ENCODE data around the gene EPS8L1. TPM values are rescaled to one million over a fixed set of nuclear protein-coding genes. Genes with fewer than 3 reads are reported as not detected.
"Not testable (repeated sequence)": the region's sequence is repeated elsewhere in the genome, so short reads cannot be mapped to it uniquely, and the experiment has no call there.

EPS8L1 gene
- total and polyA plus RNA-seq, 2 of the 4 experiments (the other 2 are of a cell fraction) = 0.90 to 2.9 TPM

GRCh38 chr19:55037603-55038002, 38.1 kb upstream of the EPS8L1 start:
- 40% methylated on average over 1 of the region's 6 CpGs; no CpG with 5 or more reads in 1 of the 2 experiments for WGBS, 2 experiments (ENCODE audit: extremely low coverage in 2 of 2, insufficient read length in 1 of 2)

GRCh38 chr19:55040654-55041053, 35.0 kb upstream of the EPS8L1 start:
- H2AK9ac ChIP-seq (replicated peaks; ENCODE audit: low read depth, low read length, poor library complexity); H2BK5ac ChIP-seq (ENCODE audit: low read depth, low read length, poor library complexity, severe bottlenecking); H3K27ac ChIP-seq (ENCODE audit: insufficient read depth, low read length); H3K9me1 ChIP-seq (ENCODE audit: insufficient read depth, low read length); H3K27me3 ChIP-seq (ENCODE audit: control insufficient read depth, insufficient read depth, low read length); BruUV-seq (replicated peaks); H2AFZ ChIP-seq (replicated peaks; ENCODE audit: low read length, poor library complexity); H4K91ac ChIP-seq (ENCODE audit: insufficient read depth, low read depth, low read length); H4K20me1 ChIP-seq (ENCODE audit: insufficient read depth, low read length); H3K18ac ChIP-seq (ENCODE audit: low read depth, low read length); H3K9ac ChIP-seq (ENCODE audit: low read depth, low read length); DNase-seq; H3K79me1 ChIP-seq (ENCODE audit: low read depth in 1 of 2, low read length in 2 of 2); H2AK5ac ChIP-seq (ENCODE audit: low read depth, low read length); H2BK15ac ChIP-seq (ENCODE audit: low read depth, low read length); H3K56ac ChIP-seq (ENCODE audit: extremely low read depth, insufficient read depth, low read length); H3K4me2 ChIP-seq (ENCODE audit: low read depth, low read length); H3K4me1 ChIP-seq (ENCODE audit: control insufficient read depth, insufficient read depth, low read length); H3K14ac ChIP-seq (replicated peaks; ENCODE audit: low read depth, low read length); H2BK120ac ChIP-seq (ENCODE audit: low read depth, low read length); H3K9me3 ChIP-seq (ENCODE audit: control insufficient read depth, insufficient read depth, low read length); H2BK20ac ChIP-seq (ENCODE audit: low read depth, low read length); H4K8ac ChIP-seq (ENCODE audit: low read depth in 2 of 2, low read length in 2 of 2); in situ Hi-C loops (cut with MboI; ENCODE audit: low sequenced_read_pairs); CTCF ChIA-PET; dilution Hi-C loops (cut with HindIII; ENCODE audit: low sequenced_read_pairs, unreplicated experiment); H3K4ac ChIP-seq (ENCODE audit: low read depth, low read length); H3K23ac ChIP-seq (ENCODE audit: low read depth, low read length); H4K5ac ChIP-seq (ENCODE audit: low read depth, low read length); ATAC-seq (ENCODE audit: low read depth); POLR2A ChIA-PET (ENCODE audit: unreplicated experiment); H3K4me3 ChIP-seq (ENCODE audit: insufficient read depth, low read depth, low read length); H3K36me3 ChIP-seq (ENCODE audit: control insufficient read depth, insufficient read depth, low read length); intact Hi-C loops (cut with micrococcal nuclease): not testable (repeated sequence)
- WGBS, 2 experiments (ENCODE audit: extremely low coverage in 2 of 2, insufficient read length in 1 of 2) = no CpG with 5 or more reads among the region's 12 CpGs

More at GRCh38 chr19:55037603-55038002, 38.1 kb upstream of the EPS8L1 start:
- H4K8ac ChIP-seq (ENCODE audit: low read depth in 2 of 2, low read length in 2 of 2); H3K4me1 ChIP-seq (ENCODE audit: control insufficient read depth, insufficient read depth, low read length); H4K5ac ChIP-seq (ENCODE audit: low read depth, low read length); ATAC-seq (ENCODE audit: low read depth); H3K9me3 ChIP-seq (ENCODE audit: control insufficient read depth, insufficient read depth, low read length); H3K23ac ChIP-seq (ENCODE audit: low read depth, low read length); H3K79me1 ChIP-seq (ENCODE audit: low read depth in 1 of 2, low read length in 2 of 2); H3K14ac ChIP-seq (replicated peaks; ENCODE audit: low read depth, low read length); H2BK5ac ChIP-seq (ENCODE audit: low read depth, low read length, poor library complexity, severe bottlenecking); H2AK5ac ChIP-seq (ENCODE audit: low read depth, low read length); H2AFZ ChIP-seq (replicated peaks; ENCODE audit: low read length, poor library complexity); DNase-seq; H3K9me1 ChIP-seq (ENCODE audit: insufficient read depth, low read length); CTCF ChIA-PET; H4K20me1 ChIP-seq (ENCODE audit: insufficient read depth, low read length); H3K4me3 ChIP-seq (ENCODE audit: insufficient read depth, low read depth, low read length); H3K27ac ChIP-seq (ENCODE audit: insufficient read depth, low read length); H3K4ac ChIP-seq (ENCODE audit: low read depth, low read length); H2BK20ac ChIP-seq (ENCODE audit: low read depth, low read length); H3K9ac ChIP-seq (ENCODE audit: low read depth, low read length); BruUV-seq (replicated peaks); H3K18ac ChIP-seq (ENCODE audit: low read depth, low read length); H3K56ac ChIP-seq (ENCODE audit: extremely low read depth, insufficient read depth, low read length); POLR2A ChIA-PET (ENCODE audit: unreplicated experiment); dilution Hi-C loops (cut with HindIII; ENCODE audit: low sequenced_read_pairs, unreplicated experiment); H3K36me3 ChIP-seq (ENCODE audit: control insufficient read depth, insufficient read depth, low read length); intact Hi-C loops (cut with micrococcal nuclease); H2BK15ac ChIP-seq (ENCODE audit: low read depth, low read length); H2AK9ac ChIP-seq (replicated peaks; ENCODE audit: low read depth, low read length, poor library complexity); in situ Hi-C loops (cut with MboI; ENCODE audit: low sequenced_read_pairs); H2BK120ac ChIP-seq (ENCODE audit: low read depth, low read length); H3K4me2 ChIP-seq (ENCODE audit: low read depth, low read length); H4K91ac ChIP-seq (ENCODE audit: insufficient read depth, low read depth, low read length); H3K27me3 ChIP-seq (ENCODE audit: control insufficient read depth, insufficient read depth, low read length): not testable (repeated sequence)
